Neural cell (in vitro differentiated cells): ENCODE measurements around the gene LXN. TPM values are rescaled to one million over a fixed set of nuclear protein-coding genes. Genes with fewer than 3 reads are reported as not detected.

Experiments used
- H2AFZ ChIP-seq: fragments of 200-600, 300-800 bp; sonication (generic), shearing (Covaris generic); 2 replicates; pipeline ENCODE4 v1.6.0; 2014; ENCODE audit warnings: low read depth, mild to moderate bottlenecking, antibody characterized with exemption, low read length, moderate library complexity
- H3F3A ChIP-seq: fragments of 200-600 bp; shearing (Covaris generic); 2 replicates; pipeline ENCODE4 v1.6.1; 2016; ENCODE audit warnings: mild to moderate bottlenecking, moderate library complexity, mixed read lengths, antibody characterized with exemption, low read length; ENCODE audit not compliant: insufficient read depth, poor library complexity, severe bottlenecking
- H3K27ac ChIP-seq: fragments of 200-600, 300-800 bp; sonication (generic), shearing (Covaris generic); 2 replicates; pipeline ENCODE4 v1.5.1; 2014; ENCODE audit warnings: mild to moderate bottlenecking, low read length, moderate library complexity
- H3K27me3 ChIP-seq: fragments of 300-800, 200-600 bp; sonication (generic), shearing (Covaris generic); 2 replicates; pipeline ENCODE4 v1.6.0; 2014; ENCODE audit warnings: mild to moderate bottlenecking, low read depth, low read length, moderate library complexity; ENCODE audit not compliant: insufficient read depth
- H3K36me3 ChIP-seq: fragments of 300-800, 200-600 bp; sonication (generic), shearing (Covaris generic); 2 replicates; pipeline ENCODE4 v1.5.1; 2014; ENCODE audit warnings: mild to moderate bottlenecking, antibody characterized with exemption, low read length, moderate library complexity; ENCODE audit not compliant: insufficient read depth
- H3K4me2 ChIP-seq: fragments of 300-800, 200-600 bp; sonication (generic), shearing (Covaris generic); 2 replicates; pipeline ENCODE4 v1.6.0; 2014; ENCODE audit warnings: mild to moderate bottlenecking, low read length
- H3K4me3 ChIP-seq: fragments of 300-800, 200-600 bp; sonication (generic), shearing (Covaris generic); 2 replicates; pipeline ENCODE4 v1.5.1; 2014; ENCODE audit warnings: mild to moderate bottlenecking, low read length, moderate library complexity
- H3K79me2 ChIP-seq: fragments of 200-600 bp; shearing (Covaris generic); replicated peaks from 2 replicates; pipeline ENCODE4 v1.6.0; 2014; ENCODE audit warnings: mild to moderate bottlenecking, low read length, moderate library complexity; ENCODE audit not compliant: insufficient read depth
- H3K9ac ChIP-seq: fragments of 300-800, 200-600 bp; sonication (generic), shearing (Covaris generic); 2 replicates; pipeline ENCODE4 v1.6.1; 2016; ENCODE audit warnings: mild to moderate bottlenecking, low read length, mixed read lengths
- H3K9me2 ChIP-seq: fragments of 200-600 bp; shearing (Covaris generic); 2 replicates; pipeline ENCODE4 v1.6.1; 2016; ENCODE audit warnings: mild to moderate bottlenecking, low read length, mixed read lengths; ENCODE audit not compliant: insufficient read depth
- H3K9me3 ChIP-seq: fragments of 200-600, 300-800 bp; sonication (generic), shearing (Covaris generic); 2 replicates; pipeline ENCODE4 v1.6.1; 2016; ENCODE audit warnings: mild to moderate bottlenecking, mixed run types, low read length, moderate library complexity, mixed read lengths
- H4K20me1 ChIP-seq: fragments of 200-600 bp; shearing (Covaris generic); 2 replicates; pipeline ENCODE4 v1.6.1; 2016; ENCODE audit warnings: mild to moderate bottlenecking, mixed run types; ENCODE audit not compliant: insufficient read depth
- EP300 ChIP-seq: fragments of 450-650 bp; conservative IDR thresholded peaks from 2 replicates; pipeline ENCODE4 v1.6.1; 2014; ENCODE audit warnings: antibody characterized with exemption, mild to moderate bottlenecking, moderate library complexity; ENCODE audit not compliant: poor library complexity, severe bottlenecking
- EZH2 ChIP-seq: fragments of 200-600, 300-800 bp; shearing (Covaris generic), sonication (generic); IDR thresholded peaks from 2 replicates; pipeline ENCODE4 v1.6.1; 2014; ENCODE audit warnings: antibody characterized with exemption, low read length, borderline replicate concordance, mild to moderate bottlenecking; ENCODE audit not compliant: insufficient read depth, poor library complexity, severe bottlenecking
- MXI1 ChIP-seq: fragments of 450-650 bp; conservative IDR thresholded peaks from 2 replicates; pipeline ENCODE4 v1.6.1; 2014; ENCODE audit warnings: antibody characterized with exemption, mild to moderate bottlenecking; ENCODE audit not compliant: poor library complexity, severe bottlenecking
- POLR2AphosphoS5 ChIP-seq: IDR thresholded peaks from 2 replicates; pipeline ENCODE4 v1.6.1; 2012
- RAD21 ChIP-seq: fragments of 450-650 bp; conservative IDR thresholded peaks from 2 replicates; pipeline ENCODE4 v1.6.1; 2014; ENCODE audit warnings: antibody characterized with exemption, mild to moderate bottlenecking, moderate library complexity
- SMC3 ChIP-seq: fragments of 450-650 bp; conservative IDR thresholded peaks from 2 replicates; pipeline ENCODE4 v1.6.1; 2014; ENCODE audit warnings: antibody characterized with exemption, mild to moderate bottlenecking, moderate library complexity; ENCODE audit not compliant: poor library complexity
- TAF1 ChIP-seq: IDR thresholded peaks from 2 replicates; pipeline ENCODE4 v1.6.1; 2012; ENCODE audit warnings: low read depth
- polyA plus RNA-seq: library from polyadenylated mRNA; depleted of rRNA; stranded (reverse); fragments of >200 nt; gene quantifications from 2 replicates; pipeline ENCODE4 v1.2.3, GENCODE V29; 2014
- TF ChIP-seq, protein P1 (sequence below): IDR thresholded peaks from 2 replicates; pipeline ENCODE4 v1.6.1; 2012; ENCODE audit warnings: borderline replicate concordance
- TF ChIP-seq, protein P2 (sequence below): fragments of 450-650 bp; IDR thresholded peaks from 2 replicates; pipeline ENCODE4 v1.5.1; 2014; ENCODE audit warnings: antibody characterized with exemption, mild to moderate bottlenecking, moderate library complexity; ENCODE audit not compliant: poor library complexity, severe bottlenecking

LXN gene
- polyA plus RNA-seq, 1 donor from 2014 or later = 0.53 TPM

DNA sequence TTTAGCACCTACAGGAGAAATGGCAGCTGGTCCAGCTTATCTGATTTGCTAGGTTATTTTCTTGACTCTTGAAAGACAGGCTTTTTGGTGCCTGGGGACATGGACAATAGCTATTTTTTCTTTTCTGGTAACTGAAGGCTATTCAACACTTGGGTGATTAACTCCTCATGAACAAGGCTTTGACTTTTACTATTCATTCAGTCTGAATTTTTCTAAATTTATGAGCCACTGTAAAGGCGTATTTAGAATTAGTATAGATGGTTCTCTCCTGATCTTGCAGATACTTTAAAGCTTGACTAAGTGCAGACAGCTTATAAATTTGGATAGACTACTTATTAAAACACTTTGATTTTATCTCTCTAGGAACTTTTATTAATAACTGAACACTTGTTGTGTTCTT, 46.6 kb downstream of the LXN start:
- H4K20me1 ChIP-seq = no peaks in the 10 kb centered on the region
- no peaks in the 10 kb centered on the region for H3K27me3 ChIP-seq
- H3K27ac ChIP-seq = no peak overlapping the region
- no peak overlapping the region for H3K4me2 ChIP-seq
- TF ChIP-seq EZH2 = no peak
- no peak for TF ChIP-seq SMC3
- no peak for TF ChIP-seq TAF1
- no peak for TF ChIP-seq MXI1
- no peak for TF ChIP-seq POLR2AphosphoS5
- TF ChIP-seq, protein P1, sequence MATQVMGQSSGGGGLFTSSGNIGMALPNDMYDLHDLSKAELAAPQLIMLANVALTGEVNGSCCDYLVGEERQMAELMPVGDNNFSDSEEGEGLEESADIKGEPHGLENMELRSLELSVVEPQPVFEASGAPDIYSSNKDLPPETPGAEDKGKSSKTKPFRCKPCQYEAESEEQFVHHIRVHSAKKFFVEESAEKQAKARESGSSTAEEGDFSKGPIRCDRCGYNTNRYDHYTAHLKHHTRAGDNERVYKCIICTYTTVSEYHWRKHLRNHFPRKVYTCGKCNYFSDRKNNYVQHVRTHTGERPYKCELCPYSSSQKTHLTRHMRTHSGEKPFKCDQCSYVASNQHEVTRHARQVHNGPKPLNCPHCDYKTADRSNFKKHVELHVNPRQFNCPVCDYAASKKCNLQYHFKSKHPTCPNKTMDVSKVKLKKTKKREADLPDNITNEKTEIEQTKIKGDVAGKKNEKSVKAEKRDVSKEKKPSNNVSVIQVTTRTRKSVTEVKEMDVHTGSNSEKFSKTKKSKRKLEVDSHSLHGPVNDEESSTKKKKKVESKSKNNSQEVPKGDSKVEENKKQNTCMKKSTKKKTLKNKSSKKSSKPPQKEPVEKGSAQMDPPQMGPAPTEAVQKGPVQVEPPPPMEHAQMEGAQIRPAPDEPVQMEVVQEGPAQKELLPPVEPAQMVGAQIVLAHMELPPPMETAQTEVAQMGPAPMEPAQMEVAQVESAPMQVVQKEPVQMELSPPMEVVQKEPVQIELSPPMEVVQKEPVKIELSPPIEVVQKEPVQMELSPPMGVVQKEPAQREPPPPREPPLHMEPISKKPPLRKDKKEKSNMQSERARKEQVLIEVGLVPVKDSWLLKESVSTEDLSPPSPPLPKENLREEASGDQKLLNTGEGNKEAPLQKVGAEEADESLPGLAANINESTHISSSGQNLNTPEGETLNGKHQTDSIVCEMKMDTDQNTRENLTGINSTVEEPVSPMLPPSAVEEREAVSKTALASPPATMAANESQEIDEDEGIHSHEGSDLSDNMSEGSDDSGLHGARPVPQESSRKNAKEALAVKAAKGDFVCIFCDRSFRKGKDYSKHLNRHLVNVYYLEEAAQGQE = no peak
- no peak for TF ChIP-seq EP300
- H3K9me3 ChIP-seq = no peaks in the 10 kb centered on the region
- H3K4me3 ChIP-seq = no peak overlapping the region
- H3K79me2 ChIP-seq = no peaks in the 10 kb centered on the region
- no peak overlapping the region for H3K9ac ChIP-seq
- no peaks in the 10 kb centered on the region for H3K36me3 ChIP-seq
- H2AFZ ChIP-seq = no peak overlapping the region
- no peaks in the 10 kb centered on the region for H3F3A ChIP-seq
- H3K9me2 ChIP-seq = no peaks in the 10 kb centered on the region

DNA sequence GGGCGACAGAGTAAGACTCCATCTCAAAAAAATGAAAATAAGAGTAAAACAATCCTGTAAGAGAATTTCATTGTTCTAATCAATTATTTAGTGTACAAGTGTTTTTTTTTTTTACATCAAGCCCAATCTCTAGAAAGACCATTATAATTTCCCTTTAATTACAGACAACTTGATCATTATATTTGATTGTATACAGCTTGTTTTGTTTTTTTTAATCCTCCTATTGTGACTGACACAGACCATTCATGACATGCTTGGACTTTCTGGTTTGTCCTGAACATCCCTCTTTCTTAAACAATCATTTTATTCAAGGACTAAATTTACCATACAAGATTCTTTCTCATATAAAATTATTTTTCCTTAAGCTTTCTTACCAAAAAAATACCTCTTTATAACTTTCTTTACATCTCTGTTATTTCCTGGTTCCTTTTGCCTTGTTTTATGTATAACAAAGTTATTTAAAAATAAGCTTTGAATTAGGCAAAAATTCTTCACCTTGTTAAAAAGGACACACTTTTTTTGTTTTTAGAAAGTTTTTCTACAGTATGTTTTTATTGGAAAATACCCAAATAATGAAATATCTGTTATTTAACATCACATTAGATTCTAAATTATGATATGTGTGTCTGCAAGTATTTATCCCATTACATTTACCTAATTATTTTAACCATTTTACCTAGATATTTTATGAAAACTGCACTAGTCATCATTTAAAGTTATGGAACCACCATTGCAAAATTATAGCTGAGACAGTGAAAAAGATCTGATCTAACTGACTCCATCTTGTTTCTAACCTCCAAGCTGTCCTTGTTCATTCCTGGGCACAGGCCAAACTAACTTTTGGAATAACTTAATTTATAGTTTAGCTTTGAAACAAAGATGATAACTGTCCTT, 54.2 kb downstream of the LXN start:
- TF ChIP-seq RAD21 (no peak), POLR2AphosphoS5 (no peak), TAF1 (no peak), EP300 (no peak), MXI1 (no peak), SMC3 (no peak), EZH2 (no peak)
- TF ChIP-seq, protein P2, sequence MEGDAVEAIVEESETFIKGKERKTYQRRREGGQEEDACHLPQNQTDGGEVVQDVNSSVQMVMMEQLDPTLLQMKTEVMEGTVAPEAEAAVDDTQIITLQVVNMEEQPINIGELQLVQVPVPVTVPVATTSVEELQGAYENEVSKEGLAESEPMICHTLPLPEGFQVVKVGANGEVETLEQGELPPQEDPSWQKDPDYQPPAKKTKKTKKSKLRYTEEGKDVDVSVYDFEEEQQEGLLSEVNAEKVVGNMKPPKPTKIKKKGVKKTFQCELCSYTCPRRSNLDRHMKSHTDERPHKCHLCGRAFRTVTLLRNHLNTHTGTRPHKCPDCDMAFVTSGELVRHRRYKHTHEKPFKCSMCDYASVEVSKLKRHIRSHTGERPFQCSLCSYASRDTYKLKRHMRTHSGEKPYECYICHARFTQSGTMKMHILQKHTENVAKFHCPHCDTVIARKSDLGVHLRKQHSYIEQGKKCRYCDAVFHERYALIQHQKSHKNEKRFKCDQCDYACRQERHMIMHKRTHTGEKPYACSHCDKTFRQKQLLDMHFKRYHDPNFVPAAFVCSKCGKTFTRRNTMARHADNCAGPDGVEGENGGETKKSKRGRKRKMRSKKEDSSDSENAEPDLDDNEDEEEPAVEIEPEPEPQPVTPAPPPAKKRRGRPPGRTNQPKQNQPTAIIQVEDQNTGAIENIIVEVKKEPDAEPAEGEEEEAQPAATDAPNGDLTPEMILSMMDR = no peak
- TF ChIP-seq, protein P1 = no peak
- no peaks in the 10 kb centered on the region for H3K9me2 ChIP-seq

More for the DNA sequence above, 54.2 kb downstream of the LXN start:
- no peaks in the 10 kb centered on the region for H3K79me2 ChIP-seq
- no peak overlapping the region for H3K27ac ChIP-seq
- no peaks in the 10 kb centered on the region for H3K9me3 ChIP-seq
- H4K20me1 ChIP-seq = no peaks in the 10 kb centered on the region
- H3K4me2 ChIP-seq = no peak overlapping the region
- H3K9ac ChIP-seq = no peak overlapping the region
- H3K4me3 ChIP-seq = no peak overlapping the region
- H3K27me3 ChIP-seq = no peaks in the 10 kb centered on the region
- H3K36me3 ChIP-seq = no peaks in the 10 kb centered on the region
- H2AFZ ChIP-seq = no peak overlapping the region
- H3F3A ChIP-seq = no peaks in the 10 kb centered on the region
